IMR-90 (cell line): ENCODE data around the gene STARD13. TPM values are rescaled to one million over a fixed set of nuclear protein-coding genes. Genes with fewer than 3 reads are reported as not detected.
A peak's percentile ranks its signal among the peaks of the same experiment; 100 is the strongest.

Source experiments
- ATAC-seq: fragments of 200-7000 bp; cut with Tn5 transposase; 2 replicates; pipeline ENCODE4 v1.9.1; 2020; ENCODE audit warnings: low read depth, mild to moderate bottlenecking, moderate library complexity
- BruUV-seq: library from RNA; stranded (reverse); fragments of 400-500 nt; replicated peaks from 2 replicates; lab custom pipeline; 2021; lab: Mats Ljungman, UMichigan
- CTCF ChIA-PET: fragments of 300-600 bp; formaldehyde crosslinking; extraction: SDS; loops from one replicate; lab custom pipeline; 2021; ENCODE audit warnings: antibody characterized with exemption; lab: Yijun Ruan, JAX
- POLR2A ChIA-PET: fragments of 300-600 bp; sonication (Branson Sonifier 250); formaldehyde crosslinking; loops from one replicate; lab custom pipeline; 2022; ENCODE audit warnings: antibody characterized with exemption; ENCODE audit not compliant: unreplicated experiment; lab: Charles Lee
- DNase-seq: peaks from one replicate; pipeline ENCODE4 v3.0.0; 2013
- H2AFZ ChIP-seq: replicated peaks from 2 replicates; pipeline ENCODE3; 2013; ENCODE audit warnings: low read length, mild to moderate bottlenecking; ENCODE audit not compliant: poor library complexity
- H2AK5ac ChIP-seq: 2 replicates; pipeline ENCODE4 v1.6.1; 2013; ENCODE audit warnings: low read depth, low read length, inconsistent platforms
- H2AK9ac ChIP-seq: replicated peaks from 2 replicates; pipeline ENCODE3; 2013; ENCODE audit warnings: mild to moderate bottlenecking, low read depth, low read length, moderate library complexity; ENCODE audit not compliant: poor library complexity
- H2BK120ac ChIP-seq: 2 replicates; pipeline ENCODE4 v1.6.1; 2013; ENCODE audit warnings: low read depth, low read length, inconsistent platforms
- H2BK15ac ChIP-seq: 3 replicates; pipeline ENCODE4 v1.6.1; 2013; ENCODE audit warnings: low read depth, low read length, inconsistent platforms
- H2BK20ac ChIP-seq: 2 replicates; pipeline ENCODE4 v1.6.1; 2013; ENCODE audit warnings: low read depth, mild to moderate bottlenecking, inconsistent platforms, low read length, moderate library complexity
- H2BK5ac ChIP-seq: 2 replicates; pipeline ENCODE4 v1.6.1; 2013; ENCODE audit warnings: mild to moderate bottlenecking, low read depth, low read length, inconsistent platforms; ENCODE audit not compliant: poor library complexity, severe bottlenecking
- H3K14ac ChIP-seq: replicated peaks from 2 replicates; pipeline ENCODE4 v1.6.1; 2013; ENCODE audit warnings: low read depth, low read length, inconsistent platforms
- H3K18ac ChIP-seq: 2 replicates; pipeline ENCODE4 v1.6.1; 2013; ENCODE audit warnings: low read depth, low read length, control low read depth
- H3K23ac ChIP-seq: 2 replicates; pipeline ENCODE4 v1.6.1; 2013; ENCODE audit warnings: low read depth, low read length, inconsistent platforms
- H3K27ac ChIP-seq: 2 replicates; pipeline ENCODE4 v1.5.1; 2013; ENCODE audit warnings: mild to moderate bottlenecking, control low read depth, low read length; ENCODE audit not compliant: insufficient read depth
- H3K27me3 ChIP-seq: 2 replicates; pipeline ENCODE4 v1.6.1; 2013; ENCODE audit warnings: low read length; ENCODE audit not compliant: control insufficient read depth, insufficient read depth
- H3K36me3 ChIP-seq: 2 replicates; pipeline ENCODE4 v1.6.1; 2013; ENCODE audit warnings: low read length, mixed read lengths; ENCODE audit not compliant: control insufficient read depth, insufficient read depth
- H3K4ac ChIP-seq: 2 replicates; pipeline ENCODE4 v1.6.1; 2013; ENCODE audit warnings: low read depth, low read length, inconsistent platforms
- H3K4me1 ChIP-seq: 2 replicates; pipeline ENCODE4 v1.6.1; 2013; ENCODE audit warnings: low read length, mixed read lengths; ENCODE audit not compliant: control insufficient read depth, insufficient read depth
- H3K4me2 ChIP-seq: 2 replicates; pipeline ENCODE4 v1.6.1; 2013; ENCODE audit warnings: low read depth, mild to moderate bottlenecking, control low read depth, low read length, moderate library complexity
- H3K4me3 ChIP-seq: 2 replicates; pipeline ENCODE4 v1.5.1; 2013; ENCODE audit warnings: low read depth, mild to moderate bottlenecking, control low read depth, low read length, moderate library complexity; ENCODE audit not compliant: insufficient read depth
- H3K56ac ChIP-seq: 2 replicates; pipeline ENCODE4 v1.6.1; 2013; ENCODE audit warnings: low read length, inconsistent platforms; ENCODE audit not compliant: insufficient read depth; ENCODE audit errors: extremely low read depth
- H3K79me1 ChIP-seq, 2 experiments: 2 replicates each; pipeline ENCODE4 v1.6.1; 2013; ENCODE audit warnings: low read length in 2 of 2, inconsistent platforms in 1 of 2, low read depth in 1 of 2
- H3K9ac ChIP-seq: 2 replicates; pipeline ENCODE4 v1.6.1; 2013; ENCODE audit warnings: low read depth, low read length, control low read depth
- H3K9me1 ChIP-seq: 2 replicates; pipeline ENCODE4 v1.6.1; 2013; ENCODE audit warnings: low read length, inconsistent platforms; ENCODE audit not compliant: insufficient read depth
- H3K9me3 ChIP-seq: 2 replicates; pipeline ENCODE4 v1.6.1; 2013; ENCODE audit warnings: low read length; ENCODE audit not compliant: control insufficient read depth, insufficient read depth
- H4K20me1 ChIP-seq: 2 replicates; pipeline ENCODE4 v1.6.1; 2013; ENCODE audit warnings: low read length, inconsistent platforms; ENCODE audit not compliant: insufficient read depth
- H4K5ac ChIP-seq: 2 replicates; pipeline ENCODE4 v1.6.1; 2013; ENCODE audit warnings: mild to moderate bottlenecking, low read depth, low read length, control low read depth
- H4K8ac ChIP-seq, 2 experiments: 2 replicates each; pipeline ENCODE4 v1.6.1; 2013; ENCODE audit warnings: low read depth in 2 of 2, low read length in 2 of 2, control low read depth in 1 of 2, inconsistent platforms in 1 of 2
- H4K91ac ChIP-seq: 2 replicates; pipeline ENCODE4 v1.6.1; 2013; ENCODE audit warnings: low read depth, low read length, inconsistent platforms; ENCODE audit not compliant: insufficient read depth
- BHLHE40 ChIP-seq: fragments of 150-350 bp; IDR thresholded peaks from 2 replicates; pipeline ENCODE4 v1.6.1; 2016; ENCODE audit warnings: mild to moderate bottlenecking, low read depth, low read length
- CEBPB ChIP-seq: IDR thresholded peaks from 2 replicates; pipeline ENCODE4 v1.6.1; 2012; ENCODE audit warnings: low read depth, low read length, improper control_type of control experiment
- CHD1 ChIP-seq: IDR thresholded peaks from 2 replicates; pipeline ENCODE4 v1.6.1; 2012; ENCODE audit warnings: low read depth, low read length, improper control_type of control experiment
- CTCF ChIP-seq: conservative IDR thresholded peaks from 2 replicates; pipeline ENCODE4 v1.5.1; 2012; ENCODE audit warnings: mild to moderate bottlenecking, low read depth, low read length, improper control_type of control experiment
- FOS ChIP-seq: fragments of 150-350 bp; IDR thresholded peaks from 2 replicates; pipeline ENCODE4 v1.6.1; 2016; ENCODE audit warnings: low read depth, low read length
- MAFK ChIP-seq: IDR thresholded peaks from 2 replicates; pipeline ENCODE4 v1.6.1; 2012; ENCODE audit warnings: low read depth, low read length, improper control_type of control experiment
- MAZ ChIP-seq: IDR thresholded peaks from 2 replicates; pipeline ENCODE4 v1.6.1; 2012; ENCODE audit warnings: low read depth, mild to moderate bottlenecking, low read length, improper control_type of control experiment, moderate library complexity, borderline replicate concordance
- MXI1 ChIP-seq: IDR thresholded peaks from 2 replicates; pipeline ENCODE4 v1.6.1; 2012; ENCODE audit warnings: low read depth, mild to moderate bottlenecking, low read length, moderate library complexity, borderline replicate concordance
- NFE2L2 ChIP-seq: fragments of 150-350 bp; IDR thresholded peaks from 2 replicates; pipeline ENCODE4 v1.6.1; 2016; ENCODE audit warnings: low read depth, mild to moderate bottlenecking, low read length
- RAD21 ChIP-seq: IDR thresholded peaks from 2 replicates; pipeline ENCODE4 v1.6.1; 2012; ENCODE audit warnings: low read length, improper control_type of control experiment
- RCOR1 ChIP-seq: IDR thresholded peaks from 2 replicates; pipeline ENCODE4 v1.6.1; 2012; ENCODE audit warnings: mild to moderate bottlenecking, low read length, improper control_type of control experiment; ENCODE audit not compliant: insufficient replicate concordance
- RFX5 ChIP-seq: IDR thresholded peaks from 2 replicates; pipeline ENCODE4 v1.8.0; 2012; ENCODE audit warnings: low read depth, mild to moderate bottlenecking, low read length, moderate library complexity
- SMC3 ChIP-seq: fragments of 150-350 bp; IDR thresholded peaks from 2 replicates; pipeline ENCODE4 v1.6.1; 2016; ENCODE audit warnings: low read depth, mild to moderate bottlenecking, antibody characterized with exemption, low read length, moderate library complexity
- USF2 ChIP-seq: fragments of 150-350 bp; IDR thresholded peaks from 2 replicates; pipeline ENCODE4 v1.6.1; 2017; ENCODE audit warnings: mild to moderate bottlenecking, antibody characterized with exemption, low read length, low read depth
- WGBS, 2 experiments: methylation state at CpG; one replicate each; pipeline versions ENCODE4 v1.1.5 to v1.1.7; 2013; ENCODE audit warnings: missing lambda C conversion rate in 2 of 2; ENCODE audit not compliant: insufficient read length in 1 of 2; ENCODE audit errors: extremely low coverage in 2 of 2; 5-methylcytosine and 5-hydroxymethylcytosine counted together
- dilution Hi-C: fragments of 300-500 bp; cut with HindIII; formaldehyde crosslinking; loops from one replicate; pipeline ENCODE4 v1.14.3; 2018; ENCODE audit warnings: low sequenced_read_pairs; ENCODE audit not compliant: unreplicated experiment
- in situ Hi-C: fragments of 300-500 bp; cut with MboI; formaldehyde crosslinking; loops from 3 replicates; pipeline ENCODE4 v1.14.3; 2019; ENCODE audit warnings: low sequenced_read_pairs, inconsistent platforms, mixed read lengths
- intact Hi-C: fragments of 100-400 bp; cut with micrococcal nuclease; formaldehyde crosslinking; loops from 2 replicates; pipeline ENCODE4 v1.10.0; 2022
- polyA plus RNA-seq, 3 experiments: library from polyadenylated mRNA; depleted of rRNA; stranded (reverse); fragments of >200 nt; gene quantifications; 2 replicates each; pipeline ENCODE4 v1.2.3, GENCODE V29; 2012; ENCODE audit warnings: low replicate concordance in 1 of 3
- total RNA-seq: library from RNA; depleted of rRNA; stranded (reverse); fragments of >200 nt; gene quantifications from 2 replicates; pipeline ENCODE4 v1.2.3, GENCODE V29; 2012
- TF ChIP-seq, protein P1 (sequence below): fragments of 150-350 bp; IDR thresholded peaks from 2 replicates; pipeline ENCODE4 v1.6.1; 2016; ENCODE audit warnings: low read depth, mild to moderate bottlenecking, low read length, moderate library complexity, borderline replicate concordance

STARD13 gene
- total and polyA plus RNA-seq, 2 of the 4 experiments (the other 2 are of a cell fraction), result 23.6 to 46.6 TPM

DNA sequence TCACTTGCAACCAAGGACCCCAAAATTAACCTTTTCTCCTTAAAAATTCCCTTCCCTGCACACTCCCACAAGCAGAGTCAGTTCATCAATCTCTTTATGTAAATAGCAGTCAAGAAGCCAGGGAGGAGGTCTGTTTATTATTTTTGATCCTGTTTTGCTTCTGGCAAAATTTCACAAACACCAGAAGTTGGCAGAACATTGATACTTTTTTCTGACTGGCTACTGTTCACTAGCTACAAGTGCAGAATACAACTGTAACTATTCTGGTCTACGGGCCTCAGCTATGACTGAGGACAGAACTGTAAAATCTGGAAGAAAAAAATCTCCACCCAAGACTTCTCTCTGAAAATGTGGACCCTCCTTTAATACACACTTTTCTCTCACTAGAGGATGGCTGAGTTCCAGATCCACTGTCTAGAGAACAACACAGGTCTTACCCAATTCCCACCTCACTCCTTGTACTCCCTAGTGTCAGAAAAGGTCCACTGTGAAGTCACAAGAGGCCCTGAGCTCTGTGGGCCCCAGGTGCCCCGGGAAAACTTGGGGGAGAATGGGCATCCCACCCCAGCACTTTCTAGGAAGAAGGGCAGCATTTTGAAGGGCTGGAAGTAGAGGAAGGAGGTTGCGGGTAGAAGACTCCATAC, 14.5 kb downstream of the STARD13 start:
- peak overlapping the region; percentile 58 for H3K23ac ChIP-seq
- ChIA-PET CTCF (no interaction called here), POLR2A (no interaction called here)
- peaks cover 70% of the 10 kb centered on the region for H4K20me1 ChIP-seq
- no TSS peak for BruUV-seq
- peak overlapping the region; percentile 34 for H3K14ac ChIP-seq
- no peaks in the 10 kb centered on the region for H3K9me3 ChIP-seq
- peak overlapping the region; percentile 16 for H2BK20ac ChIP-seq
- peak overlapping the region; percentile 68 for H2AK9ac ChIP-seq
- peak overlapping the region; percentile 94; the same call in 1 of the 2 replicates for H3K18ac ChIP-seq
- H2AFZ ChIP-seq, result no peak overlapping the region
- TF ChIP-seq RAD21 (no peak), FOS (no peak), MXI1 (no peak), MAZ (no peak), MAFK (no peak), CHD1 (no peak), BHLHE40 (no peak), RFX5 (no peak), NFE2L2 (no peak), USF2 (no peak), RCOR1 (no peak), SMC3 (no peak), CTCF (no peak), CEBPB (no peak)
- TF ChIP-seq, protein P1, sequence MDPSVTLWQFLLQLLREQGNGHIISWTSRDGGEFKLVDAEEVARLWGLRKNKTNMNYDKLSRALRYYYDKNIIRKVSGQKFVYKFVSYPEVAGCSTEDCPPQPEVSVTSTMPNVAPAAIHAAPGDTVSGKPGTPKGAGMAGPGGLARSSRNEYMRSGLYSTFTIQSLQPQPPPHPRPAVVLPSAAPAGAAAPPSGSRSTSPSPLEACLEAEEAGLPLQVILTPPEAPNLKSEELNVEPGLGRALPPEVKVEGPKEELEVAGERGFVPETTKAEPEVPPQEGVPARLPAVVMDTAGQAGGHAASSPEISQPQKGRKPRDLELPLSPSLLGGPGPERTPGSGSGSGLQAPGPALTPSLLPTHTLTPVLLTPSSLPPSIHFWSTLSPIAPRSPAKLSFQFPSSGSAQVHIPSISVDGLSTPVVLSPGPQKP, result no peak
- peak overlapping the region; percentile 9 for H3K4me2 ChIP-seq
- ATAC-seq (peak; percentile 55), DNase-seq (peak; percentile 49)
- H3K27me3 ChIP-seq, result no peaks in the 10 kb centered on the region
- H3K27ac ChIP-seq, result peak overlapping the region; percentile 39
- H3K79me1 ChIP-seq, result peaks cover 33 to 87% of the 10 kb centered on the region in 2 experiments
- H3K56ac ChIP-seq, result no peak overlapping the region
- H3K9ac ChIP-seq, result no peak overlapping the region
- H3K4ac ChIP-seq, result peak overlapping the region; percentile 69
- peak overlapping the region; percentile 67 for H4K5ac ChIP-seq
- H3K9me1 ChIP-seq, result peaks cover 31% of the 10 kb centered on the region
- 100% methylated on average over 1 of the region's 3 CpGs; no CpG with 5 or more reads in 1 of the 2 experiments for WGBS, 2 experiments
- peak overlapping the region; percentile 54 for H2BK120ac ChIP-seq
- peak overlapping the region; percentile 59 for H2BK5ac ChIP-seq
- H3K4me3 ChIP-seq, result no peak overlapping the region
- H2AK5ac ChIP-seq, result peak overlapping the region; percentile 80
- peaks cover 18% of the 10 kb centered on the region for H3K36me3 ChIP-seq
- H2BK15ac ChIP-seq, result peak overlapping the region; percentile 70; the same call in 1 of the 3 replicates
- H4K8ac ChIP-seq, result peak overlapping the region; percentile 14 to 57; a peak in 2 of 4 replicates
- intact Hi-C loops (no loop called here), in situ Hi-C loops (no loop called here), dilution Hi-C loops (no loop called here)
- H4K91ac ChIP-seq, result no peak overlapping the region; the same call in 1 of the 2 replicates
- peaks cover 34% of the 10 kb centered on the region for H3K4me1 ChIP-seq
